GM12892 (cell line): ENCODE measurements around the gene MME.

Experiments used
- POLR2A ChIP-seq: IDR thresholded peaks from 2 replicates; pipeline ENCODE4 v1.6.1; 2011; ENCODE audit warnings: low read depth, low read length, control low read depth
- POLR2AphosphoS5 ChIP-seq: IDR thresholded peaks from 2 replicates; pipeline ENCODE4 v1.6.1; 2011; ENCODE audit warnings: low read depth, low read length, control low read depth

DNA sequence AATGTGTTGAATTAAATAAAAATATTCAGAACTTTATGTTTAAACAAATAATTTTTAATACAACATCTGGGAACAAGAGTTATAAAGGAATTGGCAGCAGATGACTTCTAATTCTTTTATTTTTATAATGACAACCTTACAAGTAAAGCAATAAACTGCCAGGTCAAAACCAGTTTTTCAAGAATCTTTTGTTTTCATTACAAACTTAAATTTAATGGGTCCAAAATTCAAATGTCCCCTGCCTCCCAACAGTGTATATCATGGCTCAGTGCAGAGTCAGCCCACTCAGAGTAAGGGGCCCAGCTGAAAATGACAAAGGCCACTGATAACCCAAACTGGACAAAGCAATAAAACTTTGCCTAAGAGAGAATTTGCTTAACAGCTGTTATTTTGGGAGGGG is 131.8 kb downstream of the MME start:
- TF ChIP-seq POLR2AphosphoS5 (no peak), POLR2A (no peak)
